ENCODE measurements around the gene GABRG3.
"Not testable (repeated sequence)": the region's sequence is repeated elsewhere in the genome, so short reads cannot be mapped to it uniquely, and the experiment has no call there.

Gene GABRG3

GRCh38 chr15:27179789-27180188 lies 208.8 kb downstream of the GABRG3 start:
- no peak for DNase-seq (ENCODE audit: low spot score)

DNA sequence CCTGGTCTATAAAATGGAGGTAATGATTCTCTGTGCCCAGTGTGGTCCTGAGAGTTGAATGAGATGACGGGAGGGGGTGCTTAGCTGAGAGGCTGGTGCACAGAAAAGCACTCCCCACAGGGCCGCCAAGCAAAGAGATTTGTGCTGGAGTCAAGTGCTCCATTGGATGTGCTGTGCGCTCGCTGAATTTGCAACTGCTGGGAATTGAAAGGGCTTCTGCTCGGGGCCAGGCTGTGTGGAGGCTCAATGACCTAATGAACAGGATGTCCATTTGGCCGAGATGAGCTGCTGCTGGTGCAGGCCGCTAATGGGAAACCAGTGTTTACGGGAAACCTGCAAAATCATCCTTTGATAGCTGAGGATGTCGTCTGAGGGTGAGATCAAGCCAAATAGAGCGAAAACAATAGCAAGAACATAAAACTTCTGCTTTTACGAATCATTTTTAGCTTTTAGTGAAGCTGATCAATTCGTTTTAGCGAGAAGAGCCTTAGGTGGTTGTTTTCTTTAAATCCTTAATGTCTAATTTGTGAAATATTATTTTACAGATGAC lies 211.7 kb downstream of the GABRG3 start:
- no peak for DNase-seq (ENCODE audit: low spot score)

- no peak for DNase-seq (ENCODE audit: low spot score)
Measured at GRCh38 chr15:27183201-27183600, 212.2 kb downstream of the GABRG3 start.

DNA sequence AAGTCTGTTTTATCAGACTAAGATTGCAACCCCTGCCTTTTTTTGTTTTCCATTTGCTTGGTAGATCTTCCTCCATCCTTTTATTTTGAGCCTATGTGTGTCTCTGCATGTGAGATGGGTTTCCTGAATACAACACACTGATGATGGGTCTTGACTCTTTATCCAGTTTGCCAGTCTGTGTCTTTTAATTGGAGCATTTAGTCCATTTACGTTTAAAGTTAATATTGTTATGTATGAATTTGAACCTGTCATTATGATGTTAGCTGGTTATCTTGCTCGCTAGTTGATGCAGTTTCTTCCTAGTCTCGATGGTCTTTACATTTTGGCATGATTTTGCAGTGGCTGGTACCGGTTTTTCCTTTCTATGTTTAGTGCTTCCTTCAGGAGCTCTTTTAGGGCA lies 220.5 kb downstream of the GABRG3 start:
- not testable (repeated sequence) for DNase-seq (ENCODE audit: low spot score)

- DNase-seq (ENCODE audit: low spot score) = no peak
Measured at GRCh38 chr15:27196691-27197090, 225.7 kb downstream of the GABRG3 start.

GRCh38 chr15:27201425-27201824 lies 230.4 kb downstream of the GABRG3 start:
- DNase-seq (ENCODE audit: low spot score) = no peak

DNA sequence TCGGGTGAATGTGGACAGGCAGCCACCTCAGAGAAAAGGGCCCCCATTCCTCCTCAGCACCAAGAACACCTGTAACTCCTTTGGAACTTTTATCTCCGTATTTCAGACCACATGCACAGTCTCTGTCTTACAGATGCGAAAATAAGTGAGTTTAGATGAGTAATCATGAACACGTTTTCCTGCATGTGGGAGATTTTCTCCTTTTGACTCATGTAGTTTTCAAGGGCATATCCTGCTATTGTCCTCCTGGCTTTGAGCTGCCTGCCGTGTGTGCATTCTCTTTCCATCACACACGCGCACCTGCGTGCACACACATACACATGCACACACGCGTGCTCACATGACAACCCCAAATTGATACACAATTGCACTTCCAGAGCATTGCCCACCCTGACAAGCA lies 239.2 kb downstream of the GABRG3 start:
- no peak for DNase-seq (ENCODE audit: low spot score)

DNA sequence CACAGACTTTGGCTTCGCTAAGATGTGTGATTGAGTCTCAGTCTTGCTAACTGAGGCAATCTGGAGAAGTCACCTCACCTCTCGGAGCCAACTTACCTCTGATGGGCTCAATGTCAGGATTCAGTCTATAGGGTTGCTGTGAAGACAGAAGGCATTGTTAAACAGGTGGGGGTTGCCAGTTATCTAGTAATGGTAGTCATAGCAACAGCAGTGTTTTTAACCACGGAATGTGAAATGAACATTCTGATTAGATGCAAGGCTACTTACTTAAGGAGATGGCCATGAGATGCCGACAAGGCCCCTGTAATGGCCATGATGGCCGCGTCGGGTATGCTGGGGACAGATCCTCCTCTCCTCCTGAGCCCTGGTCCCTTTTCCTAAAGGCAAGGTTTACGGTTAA lies 243.1 kb downstream of the GABRG3 start:
- DNase-seq (ENCODE audit: low spot score) = no peak

DNA sequence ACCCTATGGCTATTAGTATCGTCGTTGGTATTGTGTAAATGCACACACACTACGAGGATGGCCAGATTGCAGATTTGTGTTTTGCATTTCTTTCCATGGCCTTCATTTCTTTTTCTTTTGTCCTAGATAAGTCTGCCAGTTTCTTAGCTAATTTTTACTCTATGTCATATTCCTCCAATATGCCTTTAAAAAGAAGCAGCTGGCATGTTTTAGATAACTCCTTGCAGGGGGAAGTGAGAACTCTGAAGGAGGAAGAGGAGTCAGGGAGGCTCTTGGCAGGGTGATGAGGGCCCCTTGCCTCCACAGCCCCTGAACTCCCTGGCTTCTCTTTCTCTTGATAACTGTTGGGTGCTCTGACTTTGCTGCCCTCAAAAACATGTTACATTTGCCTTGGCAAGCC lies 244.0 kb downstream of the GABRG3 start:
- no peak for DNase-seq (ENCODE audit: low spot score)

- DNase-seq (ENCODE audit: low spot score) = no peak
Measured at GRCh38 chr15:27218426-27218825, 247.4 kb downstream of the GABRG3 start.

DNA sequence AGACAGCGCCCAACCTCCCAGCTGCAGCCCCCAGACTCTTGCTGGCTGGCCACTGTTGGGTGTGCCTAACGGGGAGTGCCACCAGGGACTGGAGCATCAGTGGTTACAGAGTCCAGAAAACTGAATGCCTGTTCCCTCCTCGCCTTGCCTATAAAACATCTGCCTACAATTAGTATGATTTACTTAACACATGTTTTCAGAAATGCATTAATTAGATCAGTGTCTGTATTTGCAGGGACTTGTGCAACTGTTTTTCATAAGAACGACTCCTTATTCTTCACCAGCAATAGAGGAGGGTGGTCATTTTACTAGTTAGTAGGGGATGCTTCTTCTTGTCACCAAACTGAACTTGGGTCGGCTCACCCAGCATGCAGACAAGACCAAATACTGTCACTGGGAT lies 248.7 kb downstream of the GABRG3 start:
- no peak for DNase-seq (ENCODE audit: low spot score)

- no peak for DNase-seq (ENCODE audit: low spot score)
Measured at GRCh38 chr15:27220199-27220598, 249.2 kb downstream of the GABRG3 start.

DNA sequence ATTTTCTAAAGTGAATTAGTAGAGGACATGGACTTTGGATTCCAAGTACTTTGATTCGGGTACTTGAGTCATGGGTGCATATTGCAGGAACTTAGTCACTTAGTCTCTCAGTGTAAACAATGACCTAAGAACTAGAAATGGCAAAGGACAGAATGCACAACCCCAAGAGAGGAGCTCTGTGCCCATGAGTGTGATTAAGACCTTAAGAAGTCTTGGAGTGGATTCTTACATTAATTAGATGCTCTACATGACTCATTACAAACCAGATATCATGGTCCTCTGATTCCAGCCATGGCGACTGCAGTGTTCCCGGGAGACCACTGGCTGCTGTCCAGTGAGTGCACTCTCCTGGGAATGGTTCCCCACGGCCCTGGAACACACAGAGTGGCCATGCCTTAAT lies 251.5 kb downstream of the GABRG3 start:
- no peak for DNase-seq (ENCODE audit: low spot score)

DNA sequence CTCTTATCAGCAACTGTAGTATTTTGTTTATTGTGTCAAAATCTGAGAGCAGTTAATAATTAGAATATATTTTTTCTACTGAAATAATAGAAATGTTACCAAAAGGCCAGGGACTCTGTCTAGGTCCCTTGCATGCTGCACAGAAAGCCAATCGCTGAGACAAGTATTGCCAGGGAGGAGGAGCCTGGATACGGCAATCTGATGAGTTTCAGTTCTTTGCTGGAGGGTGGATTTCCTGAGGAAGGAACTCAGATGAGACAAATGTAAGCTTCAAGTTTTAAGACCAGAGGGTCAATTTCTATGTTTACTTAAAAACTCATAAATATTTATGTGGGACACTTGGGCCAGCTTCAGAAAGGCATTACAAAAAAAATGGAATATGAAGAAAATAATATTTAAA lies 252.2 kb downstream of the GABRG3 start:
- no peak for DNase-seq (ENCODE audit: low spot score)

DNA sequence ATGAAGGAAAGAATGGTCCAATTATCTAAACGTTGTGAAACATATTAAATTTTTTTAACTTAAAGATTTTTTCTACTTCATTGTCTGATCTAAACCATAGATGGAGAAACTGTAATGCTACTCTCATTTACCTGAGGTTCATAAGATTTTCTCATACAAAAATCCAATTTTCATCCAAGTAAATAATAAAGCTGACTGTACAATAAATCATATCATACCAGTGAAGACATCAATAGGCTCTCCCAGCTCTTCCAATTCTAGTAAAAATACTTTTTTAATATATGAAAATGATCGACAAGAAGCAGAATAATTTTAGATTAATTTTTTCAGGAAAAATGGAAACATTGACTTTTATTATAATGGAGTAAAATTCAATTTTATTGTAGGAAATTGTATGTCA lies 260.8 kb downstream of the GABRG3 start:
- DNase-seq (ENCODE audit: low spot score) = no peak

GRCh38 chr15:27232876-27233275 lies 261.9 kb downstream of the GABRG3 start:
- DNase-seq (ENCODE audit: low spot score) = no peak

- no peak for DNase-seq (ENCODE audit: low spot score)
Measured at GRCh38 chr15:27234593-27234992, 263.6 kb downstream of the GABRG3 start.

GRCh38 chr15:27235161-27235560 lies 264.2 kb downstream of the GABRG3 start:
- DNase-seq (ENCODE audit: low spot score) = no peak

- DNase-seq (ENCODE audit: low spot score) = no peak
Measured at GRCh38 chr15:27235681-27236080, 264.7 kb downstream of the GABRG3 start.

DNA sequence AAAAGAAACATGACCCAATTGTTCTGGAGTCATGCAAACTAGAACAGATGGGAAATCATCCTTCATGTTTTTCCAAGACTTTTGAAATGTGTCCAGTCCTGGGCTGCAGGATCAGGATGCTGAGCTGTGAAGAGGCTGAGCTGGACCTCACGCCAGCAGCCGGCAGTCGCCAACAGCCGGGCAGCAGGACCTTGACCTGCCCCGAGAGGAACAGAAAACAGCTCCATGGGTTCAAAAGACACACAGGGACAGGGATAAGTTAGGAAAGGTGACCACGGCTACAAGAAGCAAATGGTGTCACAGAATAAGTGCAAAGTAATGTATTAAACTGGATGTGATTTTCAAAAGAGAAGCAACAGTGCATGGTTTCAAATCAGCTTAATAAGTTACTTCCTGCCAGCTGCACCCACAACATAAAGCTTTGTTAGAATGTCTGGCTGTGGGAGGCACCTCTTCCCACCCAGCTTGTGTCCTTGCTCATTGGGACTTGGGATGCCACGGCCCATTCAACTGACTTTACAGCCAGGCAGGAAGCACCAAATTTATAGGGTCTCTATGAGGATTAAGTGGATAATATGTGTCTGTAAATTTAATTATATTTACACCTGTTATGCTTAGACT lies 266.4 kb downstream of the GABRG3 start:
- DNase-seq (ENCODE audit: low spot score) = no peak

GRCh38 chr15:27238209-27238608 lies 267.2 kb downstream of the GABRG3 start:
- DNase-seq (ENCODE audit: low spot score) = no peak

DNA sequence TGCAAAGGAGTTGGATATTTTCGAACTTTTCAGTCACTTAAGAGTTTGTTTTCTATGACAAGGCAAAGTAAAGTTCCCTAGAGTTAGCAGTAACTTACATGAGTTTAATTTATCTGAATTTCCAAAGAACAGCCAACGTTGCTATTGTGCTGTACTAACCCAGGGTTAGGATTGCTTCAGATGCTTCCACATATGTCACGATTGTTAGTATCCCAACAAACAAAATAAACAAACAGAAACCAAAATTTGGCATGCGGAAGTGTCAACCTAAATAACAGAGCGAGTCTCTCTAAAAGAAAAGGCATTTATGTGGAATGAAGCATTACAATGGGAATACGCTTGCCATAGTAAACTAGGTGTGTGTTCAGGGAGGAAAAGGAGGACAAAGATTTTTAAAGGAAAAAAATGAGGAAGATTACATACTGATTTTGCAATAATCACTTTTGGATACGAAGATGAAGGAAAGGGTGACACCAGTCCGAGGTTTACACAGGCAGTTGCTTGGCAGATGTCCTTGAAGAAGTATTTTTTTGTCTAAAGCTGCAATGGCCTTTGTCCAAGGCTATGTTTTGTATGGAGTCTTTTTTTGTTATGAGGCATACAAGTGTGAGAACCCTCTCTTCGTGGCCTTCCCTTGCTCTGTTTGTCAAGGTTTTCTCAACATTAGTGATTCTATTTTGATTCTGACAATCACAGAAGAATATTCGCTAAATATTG lies 267.9 kb downstream of the GABRG3 start:
- DNase-seq (ENCODE audit: low spot score) = no peak

DNA sequence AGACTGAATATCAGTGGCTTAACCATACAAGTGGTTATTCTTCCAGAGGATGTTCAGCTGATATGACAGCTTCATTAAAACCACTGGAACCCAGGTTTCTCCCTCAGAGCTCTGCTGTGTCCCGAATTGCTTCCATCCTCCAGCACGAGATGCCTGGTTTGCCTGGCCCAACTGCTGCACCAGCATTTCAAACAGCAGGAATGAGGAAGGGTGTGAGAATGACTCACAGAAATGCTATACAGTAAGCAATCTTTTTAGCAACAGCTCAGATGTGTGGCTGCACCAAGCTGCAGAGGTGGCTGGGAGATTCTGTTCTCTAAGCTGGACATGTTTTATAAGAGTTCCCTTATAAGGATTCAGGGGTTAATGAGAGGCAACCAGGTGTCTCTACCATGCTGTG lies 271.0 kb downstream of the GABRG3 start:
- no peak for DNase-seq (ENCODE audit: low spot score)

DNA sequence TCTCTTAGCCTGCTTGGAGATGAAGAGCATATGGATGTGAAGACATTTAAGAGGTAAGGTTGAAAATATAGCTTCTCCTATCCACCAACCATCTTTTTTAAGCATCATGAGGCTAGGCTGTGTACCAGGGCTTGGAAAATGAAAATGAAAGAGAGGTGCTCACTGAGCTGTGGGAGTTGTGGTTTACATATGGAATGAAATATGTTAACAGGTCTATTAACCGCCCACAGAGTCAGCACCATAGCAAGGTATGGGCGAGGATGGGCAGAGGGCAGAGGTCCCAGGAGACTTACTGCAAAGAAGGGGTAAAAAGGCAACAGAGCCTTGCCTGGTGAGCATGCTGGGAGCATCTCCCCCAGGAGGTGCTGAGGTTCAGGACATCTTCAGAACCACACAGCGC lies 273.1 kb downstream of the GABRG3 start:
- no peak for DNase-seq (ENCODE audit: low spot score)
